Spleen (tissue), 11 donors: Measurements from ENCODE around the gene BACH2. TPM values are rescaled to one million over a fixed set of nuclear protein-coding genes. Genes with fewer than 3 reads are reported as not detected.

Experiments used
- DNase-seq: peaks from one replicate; pipeline ENCODE4 v3.0.0-alpha.2; 2020
- H3K27ac ChIP-seq, 8 donors: fragments of 200-600 bp; sonication (generic) in 7 of 8; 1 replicate in 4 of 8; 2 replicates in 4 of 8; pipeline versions ENCODE4 v1.5.0 to v1.8.0; 2016 to 2021; ENCODE audit warnings: inconsistent platforms in 4 of 8, mild to moderate bottlenecking in 4 of 8, moderate library complexity in 1 of 8
- H3K27me3 ChIP-seq, 7 donors: fragments of 200-600 bp; sonication (generic) in 6 of 7; replicated peaks in 1 of 7; 1 replicate in 4 of 7; 2 replicates in 3 of 7; pipeline versions ENCODE4 v1.5.0 to v1.8.0; 2016 to 2021; ENCODE audit warnings: inconsistent platforms in 3 of 7, mild to moderate bottlenecking in 1 of 7
- H3K36me3 ChIP-seq, 6 donors: fragments of 200-600 bp; sonication (generic) in 5 of 6; 1 replicate in 4 of 6; 2 replicates in 2 of 6; pipeline versions ENCODE4 v1.5.0 to v1.8.0; 2016 to 2021; ENCODE audit warnings: inconsistent platforms in 2 of 6
- H3K4me1 ChIP-seq, 6 donors: fragments of 200-600 bp; sonication (generic) in 5 of 6; 1 replicate in 3 of 6; 2 replicates in 3 of 6; pipeline versions ENCODE4 v1.5.0 to v1.8.0; 2016 to 2021; ENCODE audit warnings: inconsistent platforms in 3 of 6
- H3K4me3 ChIP-seq, 8 donors: fragments of 200-600 bp; sonication (generic) in 7 of 8; 1 replicate in 4 of 8; 2 replicates in 4 of 8; pipeline versions ENCODE4 v1.5.0 to v1.8.0; 2016 to 2021; ENCODE audit warnings: inconsistent platforms in 4 of 8, mild to moderate bottlenecking in 4 of 8, moderate library complexity in 2 of 8
- H3K9me3 ChIP-seq, 8 donors: fragments of 200-600 bp; sonication (generic) in 7 of 8; 1 replicate in 4 of 8; 2 replicates in 4 of 8; pipeline versions ENCODE4 v1.5.0 to v1.8.0; 2016 to 2021; ENCODE audit warnings: inconsistent platforms in 4 of 8
- POLR2A ChIP-seq, 3 donors: fragments of 450-650 bp; IDR thresholded peaks; one replicate each; pipeline ENCODE4 v1.5.1; 2017; ENCODE audit warnings: antibody characterized with exemption in 3 of 3, mild to moderate bottlenecking in 1 of 3
- POLR2AphosphoS5 ChIP-seq, 3 donors: sonication (generic); formaldehyde crosslinking; IDR thresholded peaks; one replicate each; pipeline ENCODE4 v1.5.1; 2017; ENCODE audit warnings: antibody characterized with exemption in 3 of 3
- WGBS, 5 donors: extraction: QIAGEN DNeasy Blood & Tissue Kit in 3 of 5; methylation state at CpG; one replicate each; pipeline versions ENCODE4 v1.1.5 to v1.1.7; 2013 to 2018; 5-methylcytosine and 5-hydroxymethylcytosine counted together
- intact Hi-C: fragments of 100-400 bp; cut with DNase I; formaldehyde crosslinking; loops from one replicate; pipeline ENCODE4 v1.15.0; 2023; ENCODE audit warnings: low total_unique reads
- polyA plus RNA-seq, 3 donors: library from polyadenylated mRNA; stranded (reverse); fragments of 200-250 nt; gene quantifications; one replicate each; pipeline ENCODE4 v1.2.1, GENCODE V29; 2013
- total RNA-seq, 7 donors: library from RNA; depleted of rRNA in 3 of 7; stranded (reverse); fragments of >200 nt in 3 of 7; fragmentation: NEBNext Ultra II Directional in 4 of 7; extraction: Animal tissue kit (Norgen Biotek cat#: 25700) in 4 of 7; gene quantifications; one replicate each; pipeline versions ENCODE4 v1.1.0 to v1.2.1, GENCODE V29; 2016 to 2021
- TF ChIP-seq, protein P1 (sequence below), 11 experiments: fragments of 200-600 bp in 7 of 11; fragments of 450-650 bp in 4 of 11; sonication (generic) in 4 of 11; IDR thresholded peaks in 8 of 11; conservative IDR thresholded peaks in 3 of 11; 1 replicate in 7 of 11; 2 replicates in 4 of 11; pipeline versions ENCODE4 v1.4.0 to v1.8.0; 2016 to 2021; ENCODE audit warnings: antibody characterized with exemption in 11 of 11, inconsistent platforms in 4 of 11, mild to moderate bottlenecking in 1 of 11
- donor health status: healthy with polysubstance abuse.
- donor health status: DM: no; HTN: no; CAD: no; lungs with moderate emphysema.
- donor health status: DM: no; HTN: no; CAD: no.
- donor health status: Bipolar disorder and iron deficiency.
- donor health status: healthy.
- donor health status: DM: no; HTN: no; CAD: no.
- donor health status: DM: yes; HTN: yes; CAD: no.

The BACH2 gene
- total and polyA plus RNA-seq, 10 donors = 3.0 to 53.8 (median 32.3) TPM

DNA sequence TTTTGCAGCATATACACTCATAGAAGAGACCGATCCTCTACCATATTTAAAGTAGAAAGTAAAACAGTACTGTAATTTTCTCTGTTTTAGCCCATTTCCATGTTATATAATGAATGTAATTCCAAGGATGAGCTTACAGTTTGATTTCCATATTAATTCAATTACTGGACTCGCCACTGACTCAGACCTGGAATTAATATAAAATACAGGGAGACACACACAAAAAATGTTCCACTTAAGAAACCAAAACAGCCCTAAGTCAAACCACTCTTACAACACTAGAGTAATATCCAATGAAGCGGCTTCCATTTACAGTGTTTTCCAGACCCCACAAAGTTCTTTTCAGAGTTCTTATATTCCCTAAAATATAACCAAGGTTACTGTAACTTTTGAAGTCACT lies 110.6 kb downstream of the BACH2 start:
- intact Hi-C loops = no loop called here
- H3K36me3 ChIP-seq = no peaks in the 10 kb centered on the region
- no peak for DNase-seq
- no peaks in the 10 kb centered on the region for H3K27me3 ChIP-seq
- WGBS, 5 donors = 91 to 96% (median 94%) methylated on average over 3 of the region's 3 CpGs
- peaks cover 12 to 88% (median 53%) of the 10 kb centered on the region in 6 donors for H3K4me1 ChIP-seq
- peak overlapping the region in 6 of 8 donors; percentile 51 to 78 (median 68) for H3K27ac ChIP-seq
- H3K9me3 ChIP-seq = no peaks in the 10 kb centered on the region
- no peak overlapping the region for H3K4me3 ChIP-seq
- no peak for TF ChIP-seq POLR2AphosphoS5 (IDR thresholded peaks at IDR 0.05)

DNA sequence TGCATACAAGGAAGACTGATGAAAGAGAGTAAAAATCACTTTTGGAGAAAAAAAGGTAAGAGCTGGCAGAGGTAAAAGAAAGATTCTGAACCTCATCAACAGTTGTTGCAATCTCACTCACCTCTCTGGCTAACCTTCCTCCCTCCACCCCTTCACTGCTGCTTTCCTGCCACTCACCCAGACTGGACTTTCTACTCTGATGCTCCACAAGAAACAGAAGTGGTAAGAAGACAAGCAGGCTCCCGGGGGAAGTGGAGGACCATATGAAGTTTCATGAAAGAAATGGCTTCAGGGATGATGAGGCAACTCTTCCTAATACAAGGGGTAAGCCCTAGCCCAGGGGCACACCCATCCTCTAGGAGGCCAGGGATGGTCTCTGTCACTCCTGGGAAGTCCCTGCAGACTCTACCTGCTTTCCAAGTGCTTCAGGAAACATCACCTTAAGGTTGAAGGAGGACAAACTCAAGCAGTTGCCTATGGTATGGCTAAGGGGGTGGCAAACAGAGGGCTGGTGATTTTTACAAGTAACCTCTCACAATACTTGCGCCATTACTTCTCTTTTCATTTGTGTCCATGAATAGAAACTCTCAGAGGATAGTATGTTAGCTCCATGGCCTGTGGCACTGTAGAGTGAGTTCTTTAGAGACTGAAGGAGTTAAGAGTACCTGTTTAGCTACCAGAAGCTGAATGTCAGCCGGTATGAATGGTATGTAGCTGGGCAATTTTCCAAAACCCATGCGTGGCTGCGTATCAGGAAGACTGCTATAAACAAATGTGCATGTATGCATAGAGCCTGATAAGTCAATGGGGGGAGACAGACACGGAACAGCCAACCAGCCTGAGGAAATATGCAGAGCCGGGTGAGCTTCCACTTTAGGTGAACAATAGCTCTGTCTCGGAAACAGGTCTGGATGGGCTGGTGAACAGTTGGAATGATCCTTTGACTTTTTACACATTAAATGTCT lies 112.0 kb downstream of the BACH2 start:
- H3K36me3 ChIP-seq = no peaks in the 10 kb centered on the region
- peak overlapping the region in 6 of 8 donors; percentile 22 to 78 (median 61) for H3K27ac ChIP-seq
- intact Hi-C loops = no loop called here
- TF ChIP-seq POLR2A (IDR thresholded peaks at IDR 0.05) (no peak), POLR2AphosphoS5 (IDR thresholded peaks at IDR 0.05) (no peak)
- peaks cover 12 to 75% (median 47%) of the 10 kb centered on the region in 6 donors for H3K4me1 ChIP-seq
- no peak for DNase-seq
- no peaks in the 10 kb centered on the region for H3K27me3 ChIP-seq
- no peak overlapping the region for H3K4me3 ChIP-seq
- 34 to 44% (median 39%) methylated on average over 8 of the region's 8 CpGs for WGBS, 5 donors
- peaks cover 0 to 3% (median 0%) of the 10 kb centered on the region in 8 donors for H3K9me3 ChIP-seq

DNA sequence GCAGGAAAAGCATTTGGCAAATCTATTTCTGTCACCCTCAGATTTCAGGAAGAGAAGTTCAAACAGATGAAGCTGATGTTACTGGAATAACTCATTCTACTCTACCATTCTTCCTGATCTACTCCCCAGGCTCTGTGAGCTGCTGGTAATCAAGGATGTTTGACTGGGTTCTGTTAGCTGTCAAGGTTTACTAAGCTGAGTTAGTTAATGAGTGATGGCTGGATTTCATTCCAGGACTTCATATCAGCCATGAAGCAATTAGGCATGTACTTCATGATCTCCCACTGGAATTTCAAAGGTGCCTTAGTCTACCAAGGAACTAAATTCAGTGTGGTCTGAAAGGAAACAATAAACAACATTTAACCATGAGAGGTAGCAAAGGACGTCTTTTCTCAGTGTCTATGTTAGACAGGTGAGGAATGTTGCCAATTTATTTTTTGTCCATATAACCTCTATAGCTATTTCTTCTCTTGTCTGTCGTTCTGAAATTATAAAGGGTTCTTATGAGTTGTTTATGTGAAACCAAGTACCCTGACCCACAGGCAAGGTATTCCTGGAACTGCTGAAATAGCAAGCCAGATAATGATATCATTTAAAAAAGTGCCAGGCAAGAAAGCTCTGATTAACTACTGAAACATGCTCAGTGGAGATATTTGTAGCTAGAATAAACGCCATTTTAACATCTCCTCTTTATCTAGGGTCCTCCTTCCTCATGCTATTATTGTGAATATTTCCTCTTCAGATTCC lies 112.9 kb downstream of the BACH2 start:
- Histone ChIP-seq H3K27ac (peak overlapping the region in 7 of 8 donors; percentile 12 to 78 (median 52)), H3K4me1 (peaks cover 18 to 78% (median 49%) of the 10 kb centered on the region in 6 donors)
- 40 to 61% (median 49%) methylated on average over 3 of the region's 3 CpGs for WGBS, 5 donors

GRCh38 chr6:90180526-90180925 lies 116.1 kb downstream of the BACH2 start:
- TF ChIP-seq POLR2A (IDR thresholded peaks at IDR 0.05) (no peak), POLR2AphosphoS5 (IDR thresholded peaks at IDR 0.05) (no peak)
- TF ChIP-seq, protein P1, sequence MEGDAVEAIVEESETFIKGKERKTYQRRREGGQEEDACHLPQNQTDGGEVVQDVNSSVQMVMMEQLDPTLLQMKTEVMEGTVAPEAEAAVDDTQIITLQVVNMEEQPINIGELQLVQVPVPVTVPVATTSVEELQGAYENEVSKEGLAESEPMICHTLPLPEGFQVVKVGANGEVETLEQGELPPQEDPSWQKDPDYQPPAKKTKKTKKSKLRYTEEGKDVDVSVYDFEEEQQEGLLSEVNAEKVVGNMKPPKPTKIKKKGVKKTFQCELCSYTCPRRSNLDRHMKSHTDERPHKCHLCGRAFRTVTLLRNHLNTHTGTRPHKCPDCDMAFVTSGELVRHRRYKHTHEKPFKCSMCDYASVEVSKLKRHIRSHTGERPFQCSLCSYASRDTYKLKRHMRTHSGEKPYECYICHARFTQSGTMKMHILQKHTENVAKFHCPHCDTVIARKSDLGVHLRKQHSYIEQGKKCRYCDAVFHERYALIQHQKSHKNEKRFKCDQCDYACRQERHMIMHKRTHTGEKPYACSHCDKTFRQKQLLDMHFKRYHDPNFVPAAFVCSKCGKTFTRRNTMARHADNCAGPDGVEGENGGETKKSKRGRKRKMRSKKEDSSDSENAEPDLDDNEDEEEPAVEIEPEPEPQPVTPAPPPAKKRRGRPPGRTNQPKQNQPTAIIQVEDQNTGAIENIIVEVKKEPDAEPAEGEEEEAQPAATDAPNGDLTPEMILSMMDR (IDR thresholded peaks at IDR 0.05 in 8 of 11, conservative IDR thresholded peaks at IDR 0.05 in 3 of 11) = no peak
- Histone ChIP-seq H3K27me3 (no peaks in the 10 kb centered on the region), H3K9me3 (peaks cover 0 to 4% (median 0%) of the 10 kb centered on the region in 8 donors), H3K4me1 (peaks cover 30 to 78% (median 53%) of the 10 kb centered on the region in 6 donors), H3K36me3 (no peaks in the 10 kb centered on the region), H3K27ac (no peak overlapping the region), H3K4me3 (no peak overlapping the region)
- DNase-seq = no peak
- intact Hi-C loops = no loop called here

More for the DNA sequence above, 112.9 kb downstream of the BACH2 start:
- TF ChIP-seq POLR2AphosphoS5 (IDR thresholded peaks at IDR 0.05) (no peak), POLR2A (IDR thresholded peaks at IDR 0.05) (no peak)
- TF ChIP-seq, protein P1 (IDR thresholded peaks at IDR 0.05 in 8 of 11, conservative IDR thresholded peaks at IDR 0.05 in 3 of 11) = no peak
- peaks cover 0 to 4% (median 0%) of the 10 kb centered on the region in 8 donors for H3K9me3 ChIP-seq
- no peaks in the 10 kb centered on the region for H3K27me3 ChIP-seq
- intact Hi-C loops = no loop called here
- no peaks in the 10 kb centered on the region for H3K36me3 ChIP-seq
- no peak for DNase-seq
- no peak overlapping the region for H3K4me3 ChIP-seq
